ENCODE results near the gene CCDC15. TPM values are rescaled to one million over a fixed set of nuclear protein-coding genes. Genes with fewer than 3 reads are reported as not detected.

Gene CCDC15
- total and polyA plus RNA-seq, 2 of the 4 experiments (the other 2 are of a cell fraction) = 1.1 to 2.0 TPM

- Histone ChIP-seq H2BK5ac (ENCODE audit: low read depth, low read length, poor library complexity, severe bottlenecking) (no peak overlapping the region), H3K18ac (ENCODE audit: low read depth, low read length) (no peak overlapping the region), H3K27me3 (ENCODE audit: control insufficient read depth, insufficient read depth, low read length) (no peaks in the 10 kb centered on the region), H2BK20ac (ENCODE audit: low read depth, low read length) (no peak overlapping the region), H4K5ac (ENCODE audit: low read depth, low read length) (no peak overlapping the region), H3K9me3 (ENCODE audit: control insufficient read depth, insufficient read depth, low read length) (no peaks in the 10 kb centered on the region), H3K9me1 (ENCODE audit: insufficient read depth, low read length) (no peaks in the 10 kb centered on the region), H2AFZ (replicated peaks; ENCODE audit: low read length, poor library complexity) (no peak overlapping the region), H3K14ac (replicated peaks; ENCODE audit: low read depth, low read length) (no peak overlapping the region), H2AK9ac (replicated peaks; ENCODE audit: low read depth, low read length, poor library complexity) (no peak overlapping the region), H3K4me3 (ENCODE audit: insufficient read depth, low read depth, low read length) (no peak overlapping the region), H4K20me1 (ENCODE audit: insufficient read depth, low read length) (no peaks in the 10 kb centered on the region), H3K4me2 (ENCODE audit: low read depth, low read length) (no peak overlapping the region), H3K23ac (ENCODE audit: low read depth, low read length) (no peak overlapping the region), H4K91ac (ENCODE audit: insufficient read depth, low read depth, low read length) (no peak overlapping the region), H3K4ac (ENCODE audit: low read depth, low read length) (no peak overlapping the region), H4K8ac (ENCODE audit: low read depth in 2 of 2, low read length in 2 of 2) (no peak overlapping the region), H2BK120ac (ENCODE audit: low read depth, low read length) (no peak overlapping the region), H3K9ac (ENCODE audit: low read depth, low read length) (no peak overlapping the region), H2AK5ac (ENCODE audit: low read depth, low read length) (no peak overlapping the region), H3K36me3 (ENCODE audit: control insufficient read depth, insufficient read depth, low read length) (no peaks in the 10 kb centered on the region), H2BK15ac (ENCODE audit: low read depth, low read length) (no peak overlapping the region), H3K4me1 (ENCODE audit: control insufficient read depth, insufficient read depth, low read length) (0 out of 2 replicates have a peak, but pooled peaks cover 2% of the 10 kb centered on the region), H3K56ac (ENCODE audit: extremely low read depth, insufficient read depth, low read length) (no peak overlapping the region), H3K79me1 (ENCODE audit: low read depth in 1 of 2, low read length in 2 of 2) (no peaks in the 10 kb centered on the region), H3K27ac (ENCODE audit: insufficient read depth, low read length) (no peak overlapping the region)
- CTCF ChIA-PET = interaction anchor here (1.5 to 1.6 kb wide), 2 partner anchors 9 to 67 kb away, joined by 5 to 6 read pairs; no protein-coding TSS in a partner anchor
- DNase-seq = no peak
- POLR2A ChIA-PET (ENCODE audit: unreplicated experiment) = interaction anchor here (0.8 kb wide), 1 partner anchor 9 kb away, joined by 3 read pairs; no protein-coding TSS in a partner anchor
- no peak for ATAC-seq (ENCODE audit: low read depth)
- dilution Hi-C loops (cut with HindIII; ENCODE audit: low sequenced_read_pairs, unreplicated experiment) = no loop called here
- no CpG with 5 or more reads among the region's 1 CpG for WGBS, 2 experiments (ENCODE audit: extremely low coverage in 2 of 2, insufficient read length in 1 of 2)
- intact Hi-C loops (cut with micrococcal nuclease) = no loop called here
- in situ Hi-C loops (cut with MboI; ENCODE audit: low sequenced_read_pairs) = no loop called here
- no TSS peak for BruUV-seq (replicated peaks)
- no peak for TF ChIP-seq RFX5 (IDR thresholded peaks at IDR 0.05; ENCODE audit: low read depth, low read length)
- TF ChIP-seq CTCF (conservative IDR thresholded peaks at IDR 0.05; ENCODE audit: low read depth, low read length) = no peak
- no peak for TF ChIP-seq BHLHE40 (IDR thresholded peaks at IDR 0.05; ENCODE audit: low read depth, low read length)
- TF ChIP-seq RAD21 (IDR thresholded peaks at IDR 0.05; ENCODE audit: low read length) = no peak
- TF ChIP-seq NFE2L2 (IDR thresholded peaks at IDR 0.05; ENCODE audit: low read depth, low read length) = no peak
- TF ChIP-seq ELK1 (IDR thresholded peaks at IDR 0.05; ENCODE audit: borderline replicate concordance, low read depth, low read length) = no peak
- TF ChIP-seq USF2 (IDR thresholded peaks at IDR 0.05; ENCODE audit: low read depth, low read length) = no peak
Observed at GRCh38 chr11:124943741-124944140, 10.3 kb upstream of the CCDC15 start.

All from IMR-90 (cell line).